B cell (primary cell): ENCODE measurements around the gene MYO16.
"Not testable (repeated sequence)": the region's sequence is repeated elsewhere in the genome, so short reads cannot be mapped to it uniquely, and the experiment has no call there.

Experiments
- CTCF ChIP-seq: fragments of 200-600 bp; IDR thresholded peaks from one replicate; pipeline ENCODE4 v1.8.0; 2022; ENCODE audit warnings: antibody characterized with exemption, mild to moderate bottlenecking
- EZH2 ChIP-seq: IDR thresholded peaks from 2 replicates; pipeline ENCODE4 v1.6.1; 2012; ENCODE audit warnings: borderline replicate concordance, low read depth, mild to moderate bottlenecking, moderate library complexity, low read length; ENCODE audit not compliant: insufficient read depth, poor library complexity, severe bottlenecking

- TF ChIP-seq CTCF, EZH2: not testable (repeated sequence)
Observed at GRCh38 chr13:109217510-109217909, 588.1 kb downstream of the MYO16 start.
